ENCODE data around the gene CCDC6.
"Not testable (repeated sequence)": the region's sequence is repeated elsewhere in the genome, so short reads cannot be mapped to it uniquely, and the experiment has no call there.

The CCDC6 gene

GRCh38 chr10:59934701-59935100 is 28.3 kb upstream of the CCDC6 start:
- Histone ChIP-seq H3K27me3 (ENCODE audit: low read length) (no peaks in the 10 kb centered on the region), H3K79me2 (ENCODE audit: insufficient read depth, low read length) (no peaks in the 10 kb centered on the region), H3K9ac (ENCODE audit: low read length) (no peak overlapping the region), H2AFZ (ENCODE audit: low read depth, low read length, severe bottlenecking) (no peak overlapping the region), H3K4me2 (ENCODE audit: low read depth, low read length, poor library complexity, severe bottlenecking) (no peak overlapping the region), H3F3A (ENCODE audit: insufficient read depth) (no peaks in the 10 kb centered on the region), H3K4me3 (ENCODE audit: insufficient read depth, low read length, poor library complexity, severe bottlenecking) (no peak overlapping the region), H4K20me1 (ENCODE audit: low read depth, low read length) (no peaks in the 10 kb centered on the region), H3K9me3 (ENCODE audit: insufficient read depth, low read length) (no peaks in the 10 kb centered on the region), H3K9me2 (replicated peaks; ENCODE audit: insufficient read depth, low read length) (no peaks in the 10 kb centered on the region), H3K27ac (ENCODE audit: low read depth, low read length) (no peak overlapping the region), H3K36me3 (ENCODE audit: low read length) (no peaks in the 10 kb centered on the region)
- TF ChIP-seq CTCF (IDR thresholded peaks at IDR 0.05; ENCODE audit: insufficient read depth, low read length, poor library complexity, severe bottlenecking) (no peak), EZH2phosphoT487 (conservative IDR thresholded peaks at IDR 0.05; ENCODE audit: low read length) (no peak)

GRCh38 chr10:59930788-59931521 is 24.6 kb upstream of the CCDC6 start:
- not testable (repeated sequence) for H3K4me2 ChIP-seq (ENCODE audit: low read depth, low read length, poor library complexity, severe bottlenecking); H3K79me2 ChIP-seq (ENCODE audit: insufficient read depth, low read length); H2AFZ ChIP-seq (ENCODE audit: low read depth, low read length, severe bottlenecking); H3K27me3 ChIP-seq (ENCODE audit: low read length); H3K27ac ChIP-seq (ENCODE audit: low read depth, low read length); H3K9me2 ChIP-seq (replicated peaks; ENCODE audit: insufficient read depth, low read length); H3F3A ChIP-seq (ENCODE audit: insufficient read depth); H3K9me3 ChIP-seq (ENCODE audit: insufficient read depth, low read length); H3K9ac ChIP-seq (ENCODE audit: low read length); H4K20me1 ChIP-seq (ENCODE audit: low read depth, low read length); H3K4me3 ChIP-seq (ENCODE audit: insufficient read depth, low read length, poor library complexity, severe bottlenecking); H3K36me3 ChIP-seq (ENCODE audit: low read length)

- Histone ChIP-seq H2AFZ (ENCODE audit: low read depth, low read length, severe bottlenecking) (no peak overlapping the region), H3K4me3 (ENCODE audit: insufficient read depth, low read length, poor library complexity, severe bottlenecking) (no peak overlapping the region), H3K4me2 (ENCODE audit: low read depth, low read length, poor library complexity, severe bottlenecking) (no peak overlapping the region), H3K27me3 (ENCODE audit: low read length) (no peaks in the 10 kb centered on the region), H3K27ac (ENCODE audit: low read depth, low read length) (no peak overlapping the region), H3K9ac (ENCODE audit: low read length) (no peak overlapping the region), H3K36me3 (ENCODE audit: low read length) (no peaks in the 10 kb centered on the region), H3K9me3 (ENCODE audit: insufficient read depth, low read length) (peaks cover 9% of the 10 kb centered on the region; the same call in 1 of the 2 replicates), H3K79me2 (ENCODE audit: insufficient read depth, low read length) (no peaks in the 10 kb centered on the region), H3K9me2 (replicated peaks; ENCODE audit: insufficient read depth, low read length) (no peaks in the 10 kb centered on the region), H4K20me1 (ENCODE audit: low read depth, low read length) (no peaks in the 10 kb centered on the region), H3F3A (ENCODE audit: insufficient read depth) (no peaks in the 10 kb centered on the region)
- no peak for TF ChIP-seq EZH2phosphoT487 (conservative IDR thresholded peaks at IDR 0.05; ENCODE audit: low read length)
- no peak for TF ChIP-seq CTCF (IDR thresholded peaks at IDR 0.05; ENCODE audit: insufficient read depth, low read length, poor library complexity, severe bottlenecking)
Observed at GRCh38 chr10:59926086-59926485, 19.7 kb upstream of the CCDC6 start.

- no peaks in the 10 kb centered on the region for H3K27me3 ChIP-seq (ENCODE audit: low read length)
- H4K20me1 ChIP-seq (ENCODE audit: low read depth, low read length): no peaks in the 10 kb centered on the region
- no peak overlapping the region for H3K27ac ChIP-seq (ENCODE audit: low read depth, low read length)
- TF ChIP-seq EZH2phosphoT487 (conservative IDR thresholded peaks at IDR 0.05; ENCODE audit: low read length) (no peak), CTCF (IDR thresholded peaks at IDR 0.05; ENCODE audit: insufficient read depth, low read length, poor library complexity, severe bottlenecking) (no peak)
- H3K9ac ChIP-seq (ENCODE audit: low read length): no peak overlapping the region
- H3F3A ChIP-seq (ENCODE audit: insufficient read depth): no peaks in the 10 kb centered on the region
- H3K79me2 ChIP-seq (ENCODE audit: insufficient read depth, low read length): no peaks in the 10 kb centered on the region
- H3K9me2 ChIP-seq (replicated peaks; ENCODE audit: insufficient read depth, low read length): no peaks in the 10 kb centered on the region
- peaks cover 9% of the 10 kb centered on the region; the same call in 1 of the 2 replicates for H3K9me3 ChIP-seq (ENCODE audit: insufficient read depth, low read length)
- H3K4me3 ChIP-seq (ENCODE audit: insufficient read depth, low read length, poor library complexity, severe bottlenecking): no peak overlapping the region
- H3K4me2 ChIP-seq (ENCODE audit: low read depth, low read length, poor library complexity, severe bottlenecking): no peak overlapping the region
- H3K36me3 ChIP-seq (ENCODE audit: low read length): no peaks in the 10 kb centered on the region
- H2AFZ ChIP-seq (ENCODE audit: low read depth, low read length, severe bottlenecking): no peak overlapping the region
Observed at GRCh38 chr10:59922907-59923306, 16.6 kb upstream of the CCDC6 start.
